GM18520 (cell line): ENCODE results near the gene ZKSCAN3.
"Not testable (repeated sequence)": the region's sequence is repeated elsewhere in the genome, so short reads cannot be mapped to it uniquely, and the experiment has no call there.

Source experiments
- ATAC-seq: cut with Tn5 transposase; IDR thresholded peaks from one replicate; pipeline ENCODE4 v1.9.1; 2021; ENCODE audit not compliant: unreplicated experiment

Gene ZKSCAN3

GRCh38 chr6:28340310-28341095 is 9.2 kb upstream of the ZKSCAN3 start:
- ATAC-seq = no peak

DNA sequence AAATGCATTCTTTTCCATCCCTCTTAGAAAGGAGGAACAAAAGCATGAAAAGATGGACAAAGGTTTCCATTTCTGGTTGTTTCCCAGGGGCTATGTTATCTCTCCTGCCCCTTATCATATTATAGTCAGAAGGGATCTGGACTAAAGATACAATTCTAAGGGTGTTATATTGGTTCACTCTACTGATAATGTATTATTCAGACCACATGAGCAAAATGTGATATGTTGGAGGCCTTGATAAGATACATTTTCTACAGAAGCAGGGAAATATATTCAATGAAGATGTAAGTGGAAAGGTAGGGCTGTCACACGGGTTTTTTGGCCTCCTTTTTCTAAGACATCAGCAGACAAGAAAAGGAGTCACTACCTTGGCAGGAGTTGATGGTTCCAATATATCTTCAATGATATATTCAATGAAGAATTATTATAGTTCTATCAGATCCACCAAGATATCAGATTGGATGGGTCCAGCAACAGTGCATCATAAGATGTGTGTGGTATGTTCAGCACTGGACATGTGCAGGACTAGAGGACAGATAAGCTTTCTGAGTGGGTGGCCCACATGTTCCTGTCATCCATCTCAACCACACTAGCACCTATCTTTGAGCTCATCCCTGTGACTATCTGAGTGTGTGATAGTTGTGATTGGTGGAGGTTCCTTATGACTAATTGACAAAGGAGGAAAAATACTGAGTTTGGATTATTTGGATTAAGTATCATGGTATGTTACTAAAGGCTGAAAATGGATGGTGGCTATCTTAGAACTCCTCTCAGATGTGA is 5.7 kb upstream of the ZKSCAN3 start:
- ATAC-seq = no peak

DNA sequence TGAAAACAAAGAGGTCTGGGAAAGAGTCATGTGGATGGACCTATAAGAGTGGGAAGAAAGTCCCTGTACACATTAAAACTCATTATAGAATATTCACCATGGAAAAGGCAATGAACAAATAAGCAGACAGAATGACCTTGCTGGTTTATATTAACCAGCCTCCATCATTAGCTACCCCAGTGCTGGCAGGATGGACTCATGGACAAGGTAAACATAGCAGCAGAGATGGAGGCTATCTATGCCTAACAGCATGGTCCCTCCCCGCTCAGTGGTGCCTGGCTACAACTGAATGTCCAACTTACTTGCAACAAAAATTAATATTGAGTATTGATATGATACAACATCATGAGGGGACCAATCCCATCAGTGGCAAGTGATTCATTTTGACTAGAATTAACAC is 4.5 kb upstream of the ZKSCAN3 start:
- no peak for ATAC-seq

DNA sequence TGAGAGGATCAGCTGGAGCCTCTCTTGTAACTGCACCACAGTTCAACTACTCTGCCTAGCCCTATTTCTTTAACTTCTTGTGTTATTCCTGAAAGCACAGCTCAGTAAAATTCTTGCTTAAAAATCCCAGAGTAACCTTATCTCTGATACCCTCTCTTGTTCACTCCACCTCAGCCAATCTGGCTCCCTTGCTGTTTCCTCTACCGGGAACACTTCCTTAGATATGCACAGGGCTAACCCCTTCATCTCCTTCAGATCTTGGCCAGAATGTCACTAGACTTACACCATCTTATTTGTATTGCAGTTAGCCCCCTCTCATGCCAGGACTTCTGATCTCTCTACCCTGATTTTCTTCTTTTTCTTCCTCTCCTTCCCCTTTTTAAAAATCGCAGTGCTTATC is 2.6 kb upstream of the ZKSCAN3 start:
- no peak for ATAC-seq

GRCh38 chr6:28349344-28349891 is 329 bp upstream of the ZKSCAN3 start:
- ATAC-seq = no peak

GRCh38 chr6:28351087-28351486 is 1.3 kb downstream of the ZKSCAN3 start:
- ATAC-seq = no peak

- no peak for ATAC-seq
These were observed 1.8 kb downstream of the ZKSCAN3 start for GRCh38 chr6:28351493-28351925.

DNA sequence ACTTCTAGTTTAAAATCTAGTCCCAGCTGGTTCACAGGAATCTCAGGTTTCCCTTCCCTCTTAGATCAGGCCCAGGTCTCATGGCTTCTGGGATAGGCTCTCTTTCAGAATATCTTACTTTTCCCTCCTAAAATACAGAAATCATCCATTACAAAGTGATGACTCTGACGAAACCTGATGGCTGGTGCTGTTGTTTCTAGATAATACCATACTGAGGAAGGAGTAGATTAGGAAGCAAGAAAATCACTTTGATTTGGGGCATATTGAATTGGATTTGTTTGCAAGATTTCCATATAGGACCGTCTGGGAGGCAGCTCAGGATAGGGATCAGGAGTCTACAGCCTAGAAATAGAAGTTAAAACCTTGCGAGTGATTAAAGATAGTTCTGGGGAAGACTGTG is 3.6 kb downstream of the ZKSCAN3 start:
- ATAC-seq = no peak

GRCh38 chr6:28353981-28354676 is 4.4 kb downstream of the ZKSCAN3 start:
- ATAC-seq = no peak

DNA sequence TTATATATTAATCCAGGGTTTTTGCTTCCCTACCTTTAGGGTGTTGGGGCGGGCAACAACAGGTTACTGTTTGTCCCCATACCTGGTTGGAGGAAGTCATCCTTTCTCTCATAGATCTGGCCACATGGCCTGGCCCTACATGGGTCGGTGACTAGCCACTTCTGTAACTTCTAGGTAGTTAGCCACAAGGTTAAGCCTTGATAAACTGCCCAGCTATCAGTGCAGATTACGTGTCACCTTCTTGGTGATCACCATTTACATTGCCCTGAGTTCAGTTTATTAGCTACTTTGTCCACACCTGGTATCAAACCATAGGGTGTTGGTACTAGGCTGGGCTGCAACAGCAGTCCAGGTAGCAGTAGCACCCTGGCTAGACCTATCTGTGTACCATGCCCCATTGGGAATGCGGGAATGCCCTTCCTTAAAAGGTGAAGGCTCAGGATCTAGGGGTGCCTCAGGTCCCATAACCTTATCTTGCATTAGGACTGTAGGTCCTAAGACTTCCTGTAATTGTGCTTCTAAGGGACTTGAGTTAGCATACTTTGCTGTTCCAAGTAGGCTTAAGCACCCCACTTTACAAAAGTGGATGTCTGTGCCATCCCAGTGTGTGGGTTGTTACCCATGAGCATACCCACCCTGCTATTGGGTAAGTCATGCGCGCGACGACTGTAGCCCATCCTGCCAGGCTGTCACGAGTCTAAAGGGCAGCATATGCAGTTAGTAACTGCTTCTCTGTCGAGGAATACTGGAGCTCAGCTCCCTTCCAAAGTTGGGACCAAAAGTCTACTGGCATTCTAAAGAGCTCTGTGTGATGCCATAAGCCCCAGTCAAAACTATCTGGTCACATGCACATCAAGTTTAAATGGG is 5.2 kb downstream of the ZKSCAN3 start:
- ATAC-seq = no peak

GRCh38 chr6:28355743-28356665 is 6.3 kb downstream of the ZKSCAN3 start:
- ATAC-seq = no peak

GRCh38 chr6:28356666-28357020 is 6.9 kb downstream of the ZKSCAN3 start:
- no peak for ATAC-seq

- no peak for ATAC-seq
These were observed 7.3 kb downstream of the ZKSCAN3 start for GRCh38 chr6:28357036-28357435.

GRCh38 chr6:28359562-28359961 is 9.8 kb downstream of the ZKSCAN3 start:
- not testable (repeated sequence) for ATAC-seq

DNA sequence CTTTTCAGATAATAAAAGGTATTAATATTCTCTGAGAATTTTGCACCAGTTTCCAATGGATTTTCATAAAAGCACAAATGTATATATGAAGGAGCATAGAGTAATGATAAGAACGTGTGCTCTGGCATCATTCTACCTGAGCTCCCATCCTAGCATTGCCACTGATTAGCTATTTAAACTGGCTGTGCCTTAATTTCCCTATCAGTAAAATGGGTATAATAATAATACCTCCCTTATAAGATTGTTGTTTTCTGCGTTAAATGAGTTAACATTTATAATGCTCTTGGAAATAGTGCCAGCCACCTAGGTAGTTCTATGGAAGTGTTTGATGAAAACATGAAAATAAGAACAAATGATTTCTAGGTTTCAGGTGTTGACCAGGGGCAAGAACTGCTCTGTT is 11.2 kb downstream of the ZKSCAN3 start:
- ATAC-seq = no peak

DNA sequence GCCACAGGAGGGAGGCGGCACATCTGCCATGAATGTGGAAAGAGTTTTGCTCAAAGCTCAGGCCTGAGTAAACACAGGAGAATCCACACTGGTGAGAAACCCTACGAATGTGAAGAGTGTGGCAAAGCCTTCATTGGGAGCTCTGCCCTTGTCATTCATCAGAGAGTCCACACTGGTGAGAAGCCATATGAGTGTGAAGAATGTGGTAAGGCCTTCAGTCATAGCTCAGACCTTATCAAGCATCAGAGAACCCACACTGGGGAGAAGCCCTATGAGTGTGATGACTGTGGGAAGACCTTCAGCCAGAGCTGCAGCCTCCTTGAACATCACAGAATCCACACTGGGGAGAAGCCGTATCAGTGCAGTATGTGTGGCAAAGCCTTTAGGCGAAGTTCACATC is 15.8 kb downstream of the ZKSCAN3 start:
- not testable (repeated sequence) for ATAC-seq

DNA sequence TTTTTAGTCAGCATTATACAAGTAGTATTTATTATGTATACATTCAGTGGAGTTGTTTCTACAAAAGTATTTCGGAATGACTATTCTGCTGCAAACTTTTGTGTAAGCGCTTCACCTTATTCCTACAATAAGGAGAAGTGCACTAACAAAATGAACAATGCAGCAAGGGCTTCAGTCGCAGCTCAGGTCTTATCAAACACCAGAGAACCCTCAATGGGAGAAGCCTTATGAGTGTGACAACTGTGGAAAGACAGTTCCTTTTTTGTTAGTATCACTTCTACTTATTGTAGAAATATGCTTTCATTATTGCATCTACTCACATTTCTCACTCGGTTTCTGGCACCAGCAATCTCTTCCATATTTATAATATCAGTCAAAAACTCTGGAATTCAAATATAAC is 18.8 kb downstream of the ZKSCAN3 start:
- no peak for ATAC-seq

- no peak for ATAC-seq
These were observed 19.7 kb downstream of the ZKSCAN3 start for GRCh38 chr6:28369463-28369862.

DNA sequence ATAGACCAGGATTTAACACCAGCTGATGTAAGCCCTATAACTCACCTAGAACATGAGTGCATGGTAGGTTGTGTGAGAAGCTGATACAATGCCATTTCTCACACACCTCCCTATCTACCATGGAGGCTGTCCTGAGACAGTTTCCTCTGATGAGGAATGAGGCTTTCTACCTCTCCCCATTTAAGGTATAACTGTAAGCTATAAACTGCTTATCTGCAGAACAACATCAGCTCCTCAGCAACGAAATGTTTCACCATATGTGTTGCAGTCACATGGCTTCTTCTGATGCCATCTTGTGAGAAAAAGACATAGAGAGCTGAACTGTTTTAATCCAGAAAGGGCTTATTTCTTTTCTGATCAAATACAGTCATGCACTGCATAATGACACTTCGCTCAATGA is 20.7 kb downstream of the ZKSCAN3 start:
- ATAC-seq = no peak

DNA sequence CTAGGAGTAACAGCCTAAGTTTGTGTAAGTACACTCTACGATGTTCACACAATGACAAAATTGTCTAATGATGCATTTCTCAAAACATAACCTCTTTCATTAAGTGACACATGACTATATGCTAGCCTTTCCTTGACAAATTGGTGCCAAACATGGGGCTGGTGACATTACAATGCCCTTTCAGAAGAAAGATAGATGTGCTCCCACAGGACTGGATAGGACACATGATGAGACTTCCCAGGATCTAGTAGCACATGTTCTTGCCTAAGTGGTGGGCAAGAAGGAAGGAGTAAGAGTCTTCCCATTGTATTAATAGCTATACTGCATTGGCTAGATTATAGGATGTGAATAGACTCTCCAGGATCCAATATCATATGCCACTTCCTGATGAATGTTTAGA is 21.5 kb downstream of the ZKSCAN3 start:
- ATAC-seq = no peak
